Neural crest cell (in vitro differentiated cells): ENCODE data around the gene INPPL1. TPM values are rescaled to one million over a fixed set of nuclear protein-coding genes. Genes with fewer than 3 reads are reported as not detected.

Source experiments
- DNase-seq: peaks from one replicate; pipeline ENCODE4 v3.0.0; 2021; ENCODE audit warnings: low read depth, mixed read lengths, low spot score
- H3K27ac Mint-ChIP-seq: one replicate; pipeline ENCODE4 v1.8.0; 2021; ENCODE audit warnings: mild to moderate bottlenecking, mixed read lengths; ENCODE audit not compliant: unreplicated experiment
- H3K27me3 Mint-ChIP-seq: 2 replicates; pipeline ENCODE4 v1.8.0; 2021; ENCODE audit warnings: low read depth, mild to moderate bottlenecking, mixed read lengths
- H3K36me3 Mint-ChIP-seq: 2 replicates; pipeline ENCODE4 v1.8.0; 2021; ENCODE audit warnings: low read depth, mild to moderate bottlenecking, mixed read lengths
- H3K4me1 Mint-ChIP-seq: 2 replicates; pipeline ENCODE4 v1.8.0; 2021; ENCODE audit warnings: mixed read lengths
- H3K4me3 Mint-ChIP-seq: one replicate; pipeline ENCODE4 v1.8.0; 2021; ENCODE audit warnings: mild to moderate bottlenecking, mixed read lengths
- H3K9me3 Mint-ChIP-seq: 2 replicates; pipeline ENCODE4 v1.8.0; 2021; ENCODE audit warnings: mixed read lengths
- total RNA-seq: library from RNA; stranded (reverse); gene quantifications from 2 replicates; pipeline ENCODE4 v1.2.1, GENCODE V29; 2021
- TF ChIP-seq, protein P1 (sequence below): fragments of 200-600 bp; sonication (generic); conservative IDR thresholded peaks from 2 replicates; pipeline ENCODE4 v1.5.0; 2021; ENCODE audit warnings: antibody characterized with exemption, mild to moderate bottlenecking

INPPL1 gene
- total RNA-seq, 1 donor from 2014 or later: 247 TPM

DNA sequence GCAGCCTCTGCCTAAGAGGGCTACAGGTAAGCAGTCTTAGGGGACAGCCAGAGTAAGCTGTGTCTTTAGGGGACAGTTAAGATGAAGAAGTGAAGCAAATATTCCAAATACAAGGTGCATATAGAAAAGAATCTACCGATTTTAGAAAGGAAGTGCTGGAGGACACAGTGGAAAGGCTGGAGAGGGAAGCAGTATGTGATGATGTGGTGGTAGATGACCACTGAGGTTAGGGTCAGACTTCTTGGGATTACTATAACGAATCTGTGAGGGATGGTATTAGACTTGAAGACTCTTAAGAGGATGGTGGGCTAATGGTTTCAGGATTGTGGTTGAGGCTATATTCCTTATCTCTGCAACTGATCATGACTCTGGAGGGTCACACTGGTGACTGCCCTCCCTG lies 59.4 kb downstream of the INPPL1 start:
- H3K9me3 Mint-ChIP-seq: no peaks in the 10 kb centered on the region
- no peaks in the 10 kb centered on the region for H3K36me3 Mint-ChIP-seq

DNA sequence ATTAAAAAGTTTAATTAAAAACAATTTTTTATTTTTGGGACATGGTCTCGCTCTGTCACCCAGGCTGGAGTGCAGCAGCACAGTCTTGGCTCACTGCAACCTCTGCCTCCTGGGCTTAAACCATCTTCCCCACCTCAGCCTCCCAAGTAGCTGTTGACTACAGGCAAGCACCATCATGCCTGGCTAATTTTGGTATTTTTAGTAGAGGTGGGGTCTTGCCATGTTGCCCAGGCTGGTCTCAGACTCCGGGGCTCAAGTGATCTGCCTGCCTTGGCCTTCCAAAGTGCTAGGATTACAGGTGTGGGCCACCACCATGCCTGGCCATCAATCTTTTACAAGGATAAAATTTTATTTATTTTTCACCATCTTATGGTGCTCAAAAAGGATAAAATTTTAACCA lies 62.7 kb downstream of the INPPL1 start:
- TF ChIP-seq, protein P1, sequence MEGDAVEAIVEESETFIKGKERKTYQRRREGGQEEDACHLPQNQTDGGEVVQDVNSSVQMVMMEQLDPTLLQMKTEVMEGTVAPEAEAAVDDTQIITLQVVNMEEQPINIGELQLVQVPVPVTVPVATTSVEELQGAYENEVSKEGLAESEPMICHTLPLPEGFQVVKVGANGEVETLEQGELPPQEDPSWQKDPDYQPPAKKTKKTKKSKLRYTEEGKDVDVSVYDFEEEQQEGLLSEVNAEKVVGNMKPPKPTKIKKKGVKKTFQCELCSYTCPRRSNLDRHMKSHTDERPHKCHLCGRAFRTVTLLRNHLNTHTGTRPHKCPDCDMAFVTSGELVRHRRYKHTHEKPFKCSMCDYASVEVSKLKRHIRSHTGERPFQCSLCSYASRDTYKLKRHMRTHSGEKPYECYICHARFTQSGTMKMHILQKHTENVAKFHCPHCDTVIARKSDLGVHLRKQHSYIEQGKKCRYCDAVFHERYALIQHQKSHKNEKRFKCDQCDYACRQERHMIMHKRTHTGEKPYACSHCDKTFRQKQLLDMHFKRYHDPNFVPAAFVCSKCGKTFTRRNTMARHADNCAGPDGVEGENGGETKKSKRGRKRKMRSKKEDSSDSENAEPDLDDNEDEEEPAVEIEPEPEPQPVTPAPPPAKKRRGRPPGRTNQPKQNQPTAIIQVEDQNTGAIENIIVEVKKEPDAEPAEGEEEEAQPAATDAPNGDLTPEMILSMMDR: no peak
- no peaks in the 10 kb centered on the region for H3K36me3 Mint-ChIP-seq
- no peak for DNase-seq
- peaks cover 12% of the 10 kb centered on the region for H3K27me3 Mint-ChIP-seq
- no peaks in the 10 kb centered on the region for H3K4me1 Mint-ChIP-seq
- H3K9me3 Mint-ChIP-seq: no peaks in the 10 kb centered on the region
- no peak overlapping the region for H3K27ac Mint-ChIP-seq
- no peak overlapping the region for H3K4me3 Mint-ChIP-seq

More for the DNA sequence above, 59.4 kb downstream of the INPPL1 start:
- no peak for DNase-seq
- H3K27ac Mint-ChIP-seq: no peak overlapping the region
- peaks cover 12% of the 10 kb centered on the region for H3K27me3 Mint-ChIP-seq
- TF ChIP-seq, protein P1: no peak
- H3K4me3 Mint-ChIP-seq: no peak overlapping the region
- no peaks in the 10 kb centered on the region for H3K4me1 Mint-ChIP-seq

Other genes with a start within 250 kb of the INPPL1 start
- gene IL18BP, start 225.9 kb upstream of the INPPL1 start, total RNA-seq: 10.7 and 10.8 TPM in 2 replicates
- gene NUMA1, start 144.2 kb upstream of the INPPL1 start, total RNA-seq: 173 and 179 TPM in 2 replicates
- gene LRRC51, start 143.9 kb upstream of the INPPL1 start, total RNA-seq: 11.6 and 13.5 TPM in 2 replicates
- gene LAMTOR1, start 121.5 kb upstream of the INPPL1 start, total RNA-seq: 79.1 and 79.6 TPM in 2 replicates
- not detected in 2 replicates for gene TOMT, start 118.8 kb upstream of the INPPL1 start, total RNA-seq
- gene ANAPC15, start 112.1 kb upstream of the INPPL1 start, total RNA-seq: 68.4 and 74.5 TPM in 2 replicates
- not detected in 2 replicates for gene FOLR3, start 89.0 kb upstream of the INPPL1 start, total RNA-seq
- gene FOLR1, start 32.6 kb upstream of the INPPL1 start, total RNA-seq: not detected in 2 replicates
- not detected in 2 replicates for gene FOLR2, start 8.0 kb upstream of the INPPL1 start, total RNA-seq
- 5.1 and 5.6 TPM in 2 replicates for gene PHOX2A, start 19.4 kb downstream of the INPPL1 start, total RNA-seq
- 32.1 and 33.5 TPM in 2 replicates for gene CLPB, start 209.8 kb downstream of the INPPL1 start, total RNA-seq